ENCODE measurements around the gene LCAT.
A peak's percentile ranks its signal among the peaks of the same experiment; 100 is the strongest.

The LCAT gene

DNA sequence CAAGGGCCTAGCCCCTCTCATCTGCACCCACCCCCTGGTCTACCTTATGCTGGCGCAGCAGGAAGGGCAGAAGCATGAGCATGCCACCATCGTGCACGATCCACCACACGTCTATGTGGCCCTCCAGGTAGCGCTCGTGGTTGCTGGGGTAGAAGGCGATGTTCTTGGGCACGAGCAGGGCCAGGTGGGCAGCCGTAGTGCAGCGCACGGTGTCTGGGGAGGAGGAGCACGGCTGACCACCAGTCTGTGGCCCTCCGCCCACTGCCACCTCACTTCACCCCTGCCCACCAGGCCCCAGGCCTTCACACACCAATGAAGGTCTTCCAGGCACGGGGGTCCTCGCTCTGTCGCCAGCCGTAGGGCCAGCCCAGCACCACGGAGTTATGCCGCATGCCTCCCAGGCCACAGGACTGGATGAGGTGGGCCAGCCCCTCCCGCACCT, 2.2 kb upstream of the LCAT start:
- DNase-seq (ENCODE audit: low read depth), result no peak
- no peak overlapping the region for H3K4me3 ChIP-seq (ENCODE audit: low read length)
- TF ChIP-seq, protein P1, sequence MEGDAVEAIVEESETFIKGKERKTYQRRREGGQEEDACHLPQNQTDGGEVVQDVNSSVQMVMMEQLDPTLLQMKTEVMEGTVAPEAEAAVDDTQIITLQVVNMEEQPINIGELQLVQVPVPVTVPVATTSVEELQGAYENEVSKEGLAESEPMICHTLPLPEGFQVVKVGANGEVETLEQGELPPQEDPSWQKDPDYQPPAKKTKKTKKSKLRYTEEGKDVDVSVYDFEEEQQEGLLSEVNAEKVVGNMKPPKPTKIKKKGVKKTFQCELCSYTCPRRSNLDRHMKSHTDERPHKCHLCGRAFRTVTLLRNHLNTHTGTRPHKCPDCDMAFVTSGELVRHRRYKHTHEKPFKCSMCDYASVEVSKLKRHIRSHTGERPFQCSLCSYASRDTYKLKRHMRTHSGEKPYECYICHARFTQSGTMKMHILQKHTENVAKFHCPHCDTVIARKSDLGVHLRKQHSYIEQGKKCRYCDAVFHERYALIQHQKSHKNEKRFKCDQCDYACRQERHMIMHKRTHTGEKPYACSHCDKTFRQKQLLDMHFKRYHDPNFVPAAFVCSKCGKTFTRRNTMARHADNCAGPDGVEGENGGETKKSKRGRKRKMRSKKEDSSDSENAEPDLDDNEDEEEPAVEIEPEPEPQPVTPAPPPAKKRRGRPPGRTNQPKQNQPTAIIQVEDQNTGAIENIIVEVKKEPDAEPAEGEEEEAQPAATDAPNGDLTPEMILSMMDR (IDR thresholded peaks at IDR 0.05; ENCODE audit: insufficient read depth, low read depth, low read length, missing control alignments), result no peak

DNA sequence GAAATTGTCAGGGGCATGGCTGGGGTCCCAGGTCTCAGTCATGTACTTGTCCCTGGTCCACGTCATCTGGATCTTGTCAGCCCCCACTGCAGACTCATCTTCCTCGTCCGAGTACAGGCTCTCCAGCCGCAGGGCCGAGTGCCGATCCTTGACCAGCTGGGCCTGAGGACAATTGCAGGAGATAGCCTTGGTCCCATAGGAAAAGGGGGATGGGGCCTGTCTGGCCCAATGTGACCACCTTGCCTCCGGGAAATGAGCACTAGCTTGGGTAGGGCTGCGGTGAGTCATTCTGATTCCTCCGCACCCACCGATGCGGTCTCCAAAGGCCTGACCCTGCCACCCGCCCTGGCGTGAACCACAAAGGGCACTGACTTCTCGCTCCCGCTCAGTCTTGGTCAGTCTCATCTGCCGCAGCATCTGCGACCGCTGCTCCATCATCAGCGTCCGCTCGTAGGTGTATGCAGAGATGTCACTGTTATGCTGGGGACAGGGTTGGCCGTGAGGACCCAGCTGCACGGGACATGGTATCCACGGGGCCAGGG, 1.5 kb upstream of the LCAT start:
- TF ChIP-seq, protein P1 (IDR thresholded peaks at IDR 0.05; ENCODE audit: insufficient read depth, low read depth, low read length, missing control alignments), result no peak
- DNase-seq (ENCODE audit: low read depth), result no peak
- no peak overlapping the region for H3K4me3 ChIP-seq (ENCODE audit: low read length)

DNA sequence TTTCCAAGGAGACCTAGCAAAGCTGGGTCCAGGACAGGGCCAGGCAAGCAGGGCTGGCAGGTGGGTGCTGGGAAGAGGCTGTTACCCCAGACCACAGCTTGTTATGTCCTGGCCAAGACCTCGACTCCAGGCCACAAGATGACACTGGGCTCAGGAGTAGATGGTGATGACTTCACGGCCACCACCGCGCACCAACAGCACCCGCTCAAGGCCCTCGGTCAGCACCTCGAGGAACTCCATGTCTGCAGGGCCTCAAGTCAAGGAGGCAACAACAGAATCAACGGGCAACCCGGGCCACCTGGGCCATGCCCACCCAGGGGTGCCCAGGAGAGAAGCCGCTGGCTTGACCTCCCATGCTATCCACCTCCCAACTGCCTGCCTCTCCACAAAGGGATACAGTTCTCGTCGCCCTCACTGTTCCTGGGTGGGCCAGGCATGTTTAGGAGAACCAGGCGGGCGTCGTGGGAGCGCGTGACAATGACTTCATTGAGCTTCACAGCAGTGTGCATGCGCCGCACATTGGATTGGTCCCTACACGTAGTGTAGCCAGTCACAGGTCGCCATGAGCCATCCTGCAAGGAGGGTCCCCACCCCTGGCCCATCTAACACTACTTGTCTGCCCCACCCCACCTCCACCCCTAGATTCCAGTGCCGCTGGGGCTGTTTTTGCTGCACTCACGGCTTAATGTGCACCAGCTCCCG, 921 bp upstream of the LCAT start:
- TF ChIP-seq, protein P1 (IDR thresholded peaks at IDR 0.05; ENCODE audit: insufficient read depth, low read depth, low read length, missing control alignments), result no peak
- H3K4me3 ChIP-seq (ENCODE audit: low read length), result no peak overlapping the region
- DNase-seq (ENCODE audit: low read depth), result no peak

DNA sequence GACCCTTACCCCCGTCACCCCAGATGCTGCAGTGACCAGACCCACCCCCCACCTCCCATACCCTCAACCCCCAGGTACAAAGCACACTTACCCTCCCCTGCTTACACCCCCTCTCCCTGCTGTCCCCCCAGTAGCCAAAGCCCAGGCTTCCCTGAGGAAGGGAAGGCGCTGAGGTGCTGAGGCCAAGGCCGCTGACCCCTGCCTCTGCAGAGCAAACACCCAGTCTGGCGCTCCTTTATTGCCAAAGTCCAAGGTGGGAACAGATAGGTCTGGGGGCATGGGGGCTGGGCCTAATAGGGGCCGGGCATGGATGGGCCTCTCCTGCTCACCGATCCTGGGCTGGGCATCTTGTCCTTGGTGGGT, 683 bp downstream of the LCAT start:
- TF ChIP-seq, protein P1 (IDR thresholded peaks at IDR 0.05; ENCODE audit: insufficient read depth, low read depth, low read length, missing control alignments), result no peak
- no peak for DNase-seq (ENCODE audit: low read depth)
- no peak overlapping the region for H3K4me3 ChIP-seq (ENCODE audit: low read length)

DNA sequence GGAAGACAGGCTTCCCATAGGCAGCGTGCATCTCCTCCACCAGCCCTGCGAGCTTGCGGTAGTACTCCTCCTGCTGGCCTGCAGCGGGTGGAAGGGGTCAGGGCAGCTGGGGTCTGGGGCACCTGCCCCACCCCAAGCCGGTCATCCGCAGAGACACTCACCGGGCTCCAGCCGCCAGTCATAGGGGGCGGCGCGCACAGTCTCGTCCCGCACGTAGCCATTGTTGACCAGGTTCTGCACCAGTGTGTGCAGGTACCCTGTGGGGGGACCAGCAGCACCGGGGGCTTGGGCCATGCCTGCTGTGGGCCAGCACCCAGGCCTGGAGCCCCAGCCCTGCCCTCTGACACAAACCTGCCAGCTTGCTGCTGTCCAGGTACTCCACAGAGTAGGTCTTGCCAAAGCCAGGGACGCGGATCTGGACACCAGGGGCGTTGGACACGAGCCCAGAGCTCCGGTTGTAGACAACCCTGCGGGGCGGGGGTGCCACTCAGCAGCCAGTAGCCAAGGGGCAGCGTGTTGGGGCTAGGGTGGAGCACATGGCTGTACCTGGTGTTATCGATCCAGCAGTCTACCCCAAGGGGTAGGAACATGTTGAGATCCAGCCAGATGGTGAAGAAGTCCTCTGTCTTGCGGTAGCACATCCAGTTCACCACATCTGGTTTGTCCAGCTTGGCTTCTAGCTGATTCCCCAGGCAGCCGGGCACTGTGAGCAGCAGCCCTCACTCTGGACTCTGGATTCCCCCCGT, 1.2 kb downstream of the LCAT start:
- TF ChIP-seq, protein P1 (IDR thresholded peaks at IDR 0.05; ENCODE audit: insufficient read depth, low read depth, low read length, missing control alignments), result no peak
- DNase-seq (ENCODE audit: low read depth), result no peak
- H3K4me3 ChIP-seq (ENCODE audit: low read length), result no peak overlapping the region

DNA sequence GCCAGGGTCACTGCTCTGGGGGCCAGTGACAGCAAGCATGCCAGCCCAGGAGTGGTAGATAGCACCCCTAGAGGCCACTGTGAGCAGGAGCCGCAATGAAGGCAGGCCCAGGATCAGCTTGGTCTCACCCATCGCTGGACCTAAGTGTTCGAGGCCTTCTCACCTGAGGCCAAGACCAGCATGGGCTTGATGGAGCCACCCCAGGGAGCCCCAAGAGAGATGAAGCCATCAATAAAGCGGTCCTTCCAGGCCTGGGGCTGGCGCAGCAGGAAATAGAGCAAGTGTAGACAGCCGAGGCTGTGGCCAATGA, 1.8 kb downstream of the LCAT start:
- no peak overlapping the region for H3K4me3 ChIP-seq (ENCODE audit: low read length)
- TF ChIP-seq, protein P1 (IDR thresholded peaks at IDR 0.05; ENCODE audit: insufficient read depth, low read depth, low read length, missing control alignments), result peak; percentile 75
- DNase-seq (ENCODE audit: low read depth), result peak; percentile 50

Data from epithelial cell of esophagus (primary cell).